HUES6 (cell line): ENCODE results near the gene JCHAIN.

Experiments
- H3K27ac ChIP-seq: 2 replicates; pipeline ENCODE4 v1.7.0; 2013; ENCODE audit warnings: low read depth, mild to moderate bottlenecking, low read length, inconsistent platforms
- H3K27me3 ChIP-seq: 2 replicates; pipeline ENCODE4 v1.6.1; 2013; ENCODE audit warnings: low read length; ENCODE audit not compliant: control insufficient read depth, insufficient read depth
- H3K36me3 ChIP-seq: 2 replicates; pipeline ENCODE4 v1.6.1; 2013; ENCODE audit warnings: low read length; ENCODE audit not compliant: control insufficient read depth, insufficient read depth
- H3K4me1 ChIP-seq: 2 replicates; pipeline ENCODE4 v1.6.1; 2013; ENCODE audit warnings: low read length; ENCODE audit not compliant: control insufficient read depth, insufficient read depth
- H3K4me3 ChIP-seq: 2 replicates; pipeline ENCODE4 v1.5.1; 2013; ENCODE audit warnings: low read depth, low read length
- H3K9ac ChIP-seq: one replicate; pipeline ENCODE4 v1.6.1; 2013; ENCODE audit warnings: mild to moderate bottlenecking, low read length
- H3K9me3 ChIP-seq: 2 replicates; pipeline ENCODE4 v1.6.1; 2013; ENCODE audit warnings: low read depth, low read length; ENCODE audit not compliant: control insufficient read depth, insufficient read depth

Gene JCHAIN

DNA sequence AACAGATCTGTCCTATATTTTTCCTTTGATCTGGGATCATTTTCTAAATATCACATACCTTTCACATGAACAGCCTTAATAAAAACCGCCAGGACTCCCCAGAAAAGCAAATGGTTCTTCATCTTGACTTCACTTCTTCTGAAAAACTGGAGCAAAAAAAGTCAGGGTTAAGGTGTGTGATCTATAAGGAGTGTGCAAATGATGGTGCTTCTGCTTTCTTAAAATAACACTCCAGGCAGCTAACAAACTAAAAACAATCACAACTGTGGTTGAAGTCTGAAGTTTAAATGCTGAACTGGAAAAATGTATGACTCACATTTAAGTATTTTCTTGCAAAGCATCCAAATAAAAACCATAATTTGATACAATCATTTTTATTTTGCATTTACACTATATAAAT is at the start of gene JCHAIN:
Gene JCHAIN (minus strand): TSS at position 140 of the 400 bp plus-strand sequence. CDS start 18 bp downstream, at position 122.
- Histone ChIP-seq H3K27ac (no peak within 1 kb of the TSS), H3K27me3 (peaks cover 2% of the 10 kb centered on the region; the same call in 1 of the 2 replicates), H3K4me3 (no peak within 1 kb of the TSS), H3K9ac (no peak within 1 kb of the TSS), H3K4me1 (no peaks in the 10 kb centered on the region), H3K9me3 (no peaks in the 10 kb centered on the region), H3K36me3 (no peaks in the 10 kb centered on the region)

DNA sequence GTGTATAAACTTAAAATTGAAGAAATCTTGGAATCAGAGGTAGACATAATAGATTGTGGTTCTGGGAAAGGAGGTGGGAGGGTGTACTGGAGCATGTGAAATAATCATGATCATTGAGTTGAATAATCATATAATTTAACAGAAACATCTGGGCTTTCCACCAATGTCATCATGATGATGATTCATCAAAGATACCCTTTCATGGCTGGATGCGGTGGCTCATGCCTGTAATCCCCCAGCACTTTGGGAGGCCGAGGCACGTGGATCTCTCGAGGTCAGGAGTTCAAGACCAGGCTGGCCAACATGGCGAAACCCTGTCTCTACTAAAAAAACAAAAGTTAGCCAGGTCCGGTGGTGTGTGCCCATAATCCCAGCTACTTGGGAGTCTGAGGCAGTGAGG is 48.8 kb upstream of the JCHAIN start:
- Histone ChIP-seq H3K4me1 (peaks cover 19% of the 10 kb centered on the region), H3K27ac (no peak overlapping the region), H3K4me3 (no peak overlapping the region), H3K9me3 (no peaks in the 10 kb centered on the region), H3K27me3 (no peaks in the 10 kb centered on the region), H3K9ac (no peak overlapping the region), H3K36me3 (no peaks in the 10 kb centered on the region)

DNA sequence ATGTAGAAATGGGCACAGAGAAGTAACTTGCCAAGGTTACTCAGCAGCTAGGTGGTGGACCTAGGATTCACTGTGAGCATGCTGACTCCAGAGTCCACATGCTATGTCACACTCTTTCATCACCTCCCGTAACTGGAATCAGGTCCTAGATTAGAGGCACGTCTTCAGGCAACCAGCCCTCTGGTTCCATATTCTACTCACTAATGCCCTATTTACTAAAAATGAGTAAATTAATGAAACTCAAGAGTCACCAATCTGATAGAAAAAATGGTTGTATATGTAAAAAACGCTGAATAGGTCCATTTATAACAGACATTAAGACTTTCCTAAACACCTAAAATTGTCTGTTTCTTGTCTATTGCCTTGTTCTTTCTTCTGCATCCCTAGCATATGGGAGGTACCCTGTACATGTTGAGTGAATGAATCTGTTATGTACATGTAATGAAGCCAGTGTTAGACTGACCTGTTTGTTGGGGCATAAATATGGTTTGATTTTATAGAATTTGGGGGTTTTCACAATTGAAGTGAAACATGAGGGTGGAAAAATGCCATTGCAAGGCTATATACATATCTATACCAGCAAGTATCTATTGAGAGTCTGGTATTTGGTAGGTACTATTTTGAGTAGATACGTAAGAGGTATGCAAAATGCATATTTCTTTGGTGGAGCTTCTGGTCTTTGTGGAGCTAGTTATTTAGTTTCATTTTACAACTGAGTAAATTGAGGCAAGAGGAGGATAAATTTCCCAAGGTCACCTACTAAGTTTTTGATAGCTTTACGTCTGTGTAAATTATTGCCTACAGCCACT is 48.0 kb upstream of the JCHAIN start:
- peaks cover 25% of the 10 kb centered on the region for H3K4me1 ChIP-seq
- no peak overlapping the region for H3K27ac ChIP-seq

DNA sequence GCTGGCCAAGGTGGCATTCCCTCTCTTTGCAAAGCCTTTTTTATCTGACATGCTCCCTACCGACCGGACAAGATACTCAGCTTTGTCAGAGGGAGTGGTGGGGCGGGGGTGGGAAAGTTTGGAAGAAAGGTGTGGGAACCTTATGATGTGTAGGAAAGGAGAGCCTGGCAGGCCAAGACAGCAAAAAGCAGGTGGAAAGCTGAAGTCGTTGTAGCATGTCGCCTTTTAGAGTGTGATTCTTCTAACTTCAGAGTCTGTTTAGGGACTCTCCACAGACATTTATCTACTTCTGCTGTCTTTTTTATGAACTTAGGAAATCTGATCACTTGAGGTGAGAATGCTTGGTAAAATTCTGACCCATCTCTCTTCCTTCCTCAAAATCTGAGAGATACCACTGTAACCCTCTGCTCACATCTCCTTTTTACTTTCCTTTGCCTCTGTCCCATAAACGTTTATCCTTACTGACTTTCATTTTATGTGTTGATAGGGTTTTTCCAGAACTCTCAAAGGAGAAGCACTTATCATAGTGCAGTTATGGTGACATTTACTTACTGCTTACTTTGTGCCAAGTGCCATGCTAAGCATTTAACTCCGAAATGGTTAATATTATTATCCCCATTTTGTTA is 47.3 kb upstream of the JCHAIN start:
- Histone ChIP-seq H3K9ac (no peak overlapping the region), H3K9me3 (no peaks in the 10 kb centered on the region), H3K27ac (no peak overlapping the region), H3K27me3 (no peaks in the 10 kb centered on the region), H3K4me3 (no peak overlapping the region), H3K36me3 (no peaks in the 10 kb centered on the region), H3K4me1 (peaks cover 25% of the 10 kb centered on the region)

More for the DNA sequence above, 48.0 kb upstream of the JCHAIN start:
- no peak overlapping the region for H3K4me3 ChIP-seq
- no peaks in the 10 kb centered on the region for H3K9me3 ChIP-seq
- H3K9ac ChIP-seq, result no peak overlapping the region
- no peaks in the 10 kb centered on the region for H3K27me3 ChIP-seq
- H3K36me3 ChIP-seq, result no peaks in the 10 kb centered on the region

DNA sequence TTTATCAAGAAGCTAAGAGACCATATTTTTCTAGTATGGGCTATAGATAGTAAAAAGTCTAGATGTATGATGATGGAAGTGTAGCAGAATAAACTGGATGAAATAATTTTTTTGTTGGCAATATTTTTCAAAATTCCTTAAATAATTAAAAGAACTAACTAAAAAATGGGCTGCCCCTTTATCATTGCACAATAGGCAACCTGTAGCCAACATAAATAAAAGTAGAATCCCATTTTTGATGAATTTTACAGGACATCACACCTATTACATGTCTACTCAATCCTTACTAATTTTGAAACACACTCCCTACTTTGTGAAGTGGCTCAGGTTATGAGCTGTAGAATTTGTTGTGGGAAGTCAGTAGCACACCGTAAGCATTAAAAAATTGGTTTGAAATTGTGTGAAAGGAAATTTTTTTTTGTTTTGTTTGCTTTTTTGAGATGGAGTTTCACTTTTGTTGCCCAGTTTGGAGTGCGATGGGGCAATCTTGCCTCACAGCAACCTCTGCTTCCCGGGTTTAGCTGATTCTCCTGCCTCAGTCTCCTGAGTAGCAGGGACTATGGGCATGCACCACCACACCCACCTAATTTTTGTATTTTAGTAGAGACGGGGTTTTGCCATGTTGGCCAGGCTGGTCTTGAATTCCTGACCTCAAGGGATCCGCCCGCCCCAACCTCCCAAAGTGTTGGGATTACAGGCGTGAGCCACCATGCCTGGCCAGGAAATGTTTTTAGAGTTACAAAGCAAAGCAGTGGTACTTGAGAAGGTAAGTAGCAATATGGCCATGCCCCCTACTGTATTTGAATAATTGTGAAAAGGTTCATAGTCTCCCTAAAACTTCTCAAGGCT is 46.5 kb upstream of the JCHAIN start:
- Histone ChIP-seq H3K27ac (no peak overlapping the region), H3K4me3 (no peak overlapping the region), H3K4me1 (peaks cover 25% of the 10 kb centered on the region), H3K9me3 (no peaks in the 10 kb centered on the region), H3K36me3 (no peaks in the 10 kb centered on the region), H3K9ac (no peak overlapping the region), H3K27me3 (no peaks in the 10 kb centered on the region)

DNA sequence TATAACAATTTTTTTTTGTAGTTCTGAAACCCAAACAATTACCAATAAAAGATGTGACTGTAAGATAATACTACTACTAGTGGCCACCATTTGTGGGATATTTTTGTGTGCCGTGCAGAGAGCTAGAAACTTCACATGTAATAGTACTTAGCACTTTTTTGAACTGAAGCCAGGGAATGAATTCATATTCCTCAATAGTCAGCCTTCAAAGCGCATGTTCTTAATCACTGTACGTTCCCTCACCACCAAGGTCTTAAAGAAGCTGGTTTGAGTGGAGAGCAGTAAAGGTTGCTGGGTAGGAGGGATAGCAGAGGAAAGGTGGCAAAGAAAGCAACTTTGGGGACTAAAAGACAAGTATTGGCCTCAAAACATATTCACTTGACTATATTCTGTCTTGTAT is 45.8 kb upstream of the JCHAIN start:
- Histone ChIP-seq H3K27ac (no peak overlapping the region), H3K4me3 (no peak overlapping the region), H3K27me3 (no peaks in the 10 kb centered on the region), H3K9ac (no peak overlapping the region), H3K4me1 (peaks cover 25% of the 10 kb centered on the region), H3K9me3 (no peaks in the 10 kb centered on the region), H3K36me3 (no peaks in the 10 kb centered on the region)

DNA sequence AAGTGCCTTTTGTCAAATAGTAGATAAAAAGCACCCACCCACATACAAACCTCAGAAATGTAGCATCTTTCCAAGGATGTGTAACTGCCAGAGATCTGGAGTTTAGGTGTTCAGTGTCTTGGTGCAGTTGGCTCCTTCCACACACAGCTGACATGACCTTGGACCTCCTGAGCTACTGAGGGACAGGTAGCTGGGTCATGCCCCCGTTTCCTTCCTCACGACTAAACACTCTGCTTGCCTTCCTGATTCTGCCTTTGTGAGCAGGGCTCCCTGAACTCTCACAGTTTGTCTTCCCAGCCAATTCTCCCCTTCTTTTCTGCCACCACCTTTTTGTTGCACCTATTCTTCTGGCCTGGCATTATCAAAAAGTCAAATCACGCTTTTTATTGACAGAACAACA is 45.3 kb upstream of the JCHAIN start:
- Histone ChIP-seq H3K4me3 (no peak overlapping the region), H3K9me3 (no peaks in the 10 kb centered on the region), H3K36me3 (no peaks in the 10 kb centered on the region), H3K9ac (no peak overlapping the region), H3K4me1 (peaks cover 25% of the 10 kb centered on the region), H3K27ac (no peak overlapping the region), H3K27me3 (no peaks in the 10 kb centered on the region)

DNA sequence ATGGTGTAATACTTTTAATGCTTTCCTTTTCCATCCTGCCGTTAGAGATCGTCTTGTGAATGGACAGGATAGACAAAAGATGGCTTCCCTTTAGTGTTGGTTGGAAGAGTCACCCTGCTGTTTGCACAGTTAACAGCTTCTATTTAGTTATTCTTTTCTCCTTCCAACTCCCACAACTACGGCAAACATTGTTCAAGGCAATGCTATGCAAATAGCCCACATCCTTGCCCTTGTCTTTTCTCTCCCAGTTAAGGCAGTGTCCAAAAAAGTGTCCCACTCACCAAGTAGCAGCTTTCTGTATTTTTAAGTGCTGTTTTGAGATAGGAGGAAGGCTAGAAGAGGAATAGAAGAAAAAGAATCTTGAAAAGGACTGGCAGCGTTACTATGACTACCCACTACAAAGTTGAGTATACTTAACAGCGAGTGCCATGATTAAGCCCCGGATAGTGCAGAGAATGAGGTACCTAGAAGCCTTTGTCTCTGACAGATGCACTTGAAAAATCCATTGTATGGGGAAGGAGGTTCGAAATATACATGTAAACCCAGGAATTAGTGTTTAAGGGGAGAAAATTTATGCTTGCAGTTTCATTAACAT is 43.4 kb upstream of the JCHAIN start:
- H3K4me3 ChIP-seq, result no peak overlapping the region
- no peaks in the 10 kb centered on the region for H3K27me3 ChIP-seq
- H3K4me1 ChIP-seq, result peaks cover 31% of the 10 kb centered on the region
- H3K9me3 ChIP-seq, result no peaks in the 10 kb centered on the region
- no peak overlapping the region for H3K27ac ChIP-seq
- H3K9ac ChIP-seq, result no peak overlapping the region
- H3K36me3 ChIP-seq, result no peaks in the 10 kb centered on the region

DNA sequence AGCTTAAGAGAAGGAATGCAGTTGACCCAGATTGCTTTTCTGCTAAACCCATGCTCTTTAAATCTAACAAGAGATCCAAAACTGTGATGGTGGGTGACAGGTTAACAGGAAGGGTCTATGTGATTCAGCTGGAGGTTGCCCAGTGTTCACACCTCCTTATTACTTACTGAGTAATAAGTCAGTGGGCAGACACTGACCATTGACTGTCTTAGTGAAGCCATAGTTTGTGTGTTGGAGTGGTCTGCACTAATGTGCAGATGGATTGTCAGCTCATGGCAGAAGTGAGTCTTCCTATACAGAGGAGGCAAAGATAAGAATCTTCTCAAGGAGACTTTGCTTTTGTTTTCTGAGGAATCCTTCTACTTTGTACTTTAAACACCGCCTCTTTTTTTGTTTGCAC is 40.2 kb upstream of the JCHAIN start:
- peaks cover 12% of the 10 kb centered on the region for H3K4me1 ChIP-seq
- no peaks in the 10 kb centered on the region for H3K36me3 ChIP-seq
- H3K9me3 ChIP-seq, result no peaks in the 10 kb centered on the region
- no peaks in the 10 kb centered on the region for H3K27me3 ChIP-seq
- H3K9ac ChIP-seq, result no peak overlapping the region
- H3K4me3 ChIP-seq, result peak overlapping the region; percentile 86
- no peak overlapping the region for H3K27ac ChIP-seq

DNA sequence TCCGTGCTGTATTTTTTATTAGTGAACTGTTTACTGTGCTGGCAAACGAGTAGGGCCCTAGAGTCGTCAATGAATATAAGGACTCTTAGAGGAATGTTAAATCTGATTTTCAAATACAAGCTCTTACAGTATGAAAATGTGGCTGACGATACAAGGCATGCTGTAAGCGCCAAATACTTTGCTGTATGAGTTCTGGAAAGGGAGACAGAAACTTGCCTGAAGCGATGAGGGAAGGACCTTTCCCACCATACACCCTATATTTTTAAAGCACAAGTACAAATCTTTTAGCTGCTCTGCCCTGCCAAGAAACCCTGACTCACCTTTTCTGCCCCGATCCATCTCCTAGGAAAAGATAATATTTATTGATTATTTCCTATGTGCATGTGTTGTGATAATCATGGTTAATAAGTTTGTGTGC is 39.7 kb upstream of the JCHAIN start:
- H3K4me1 ChIP-seq, result peaks cover 12% of the 10 kb centered on the region

More for the DNA sequence above, 39.7 kb upstream of the JCHAIN start:
- H3K9me3 ChIP-seq, result no peaks in the 10 kb centered on the region
- peak overlapping the region; percentile 50 for H3K9ac ChIP-seq
- H3K4me3 ChIP-seq, result peak overlapping the region; percentile 86
- no peaks in the 10 kb centered on the region for H3K36me3 ChIP-seq
- no peaks in the 10 kb centered on the region for H3K27me3 ChIP-seq
- H3K27ac ChIP-seq, result no peak overlapping the region
